GM21360 (cell line): ENCODE results near the gene MYOG.

Experiments used
- ATAC-seq: cut with Tn5 transposase; IDR thresholded peaks from one replicate; pipeline ENCODE4 v1.9.1; 2021; ENCODE audit warnings: mild to moderate bottlenecking, moderate library complexity; ENCODE audit not compliant: unreplicated experiment

MYOG gene

DNA sequence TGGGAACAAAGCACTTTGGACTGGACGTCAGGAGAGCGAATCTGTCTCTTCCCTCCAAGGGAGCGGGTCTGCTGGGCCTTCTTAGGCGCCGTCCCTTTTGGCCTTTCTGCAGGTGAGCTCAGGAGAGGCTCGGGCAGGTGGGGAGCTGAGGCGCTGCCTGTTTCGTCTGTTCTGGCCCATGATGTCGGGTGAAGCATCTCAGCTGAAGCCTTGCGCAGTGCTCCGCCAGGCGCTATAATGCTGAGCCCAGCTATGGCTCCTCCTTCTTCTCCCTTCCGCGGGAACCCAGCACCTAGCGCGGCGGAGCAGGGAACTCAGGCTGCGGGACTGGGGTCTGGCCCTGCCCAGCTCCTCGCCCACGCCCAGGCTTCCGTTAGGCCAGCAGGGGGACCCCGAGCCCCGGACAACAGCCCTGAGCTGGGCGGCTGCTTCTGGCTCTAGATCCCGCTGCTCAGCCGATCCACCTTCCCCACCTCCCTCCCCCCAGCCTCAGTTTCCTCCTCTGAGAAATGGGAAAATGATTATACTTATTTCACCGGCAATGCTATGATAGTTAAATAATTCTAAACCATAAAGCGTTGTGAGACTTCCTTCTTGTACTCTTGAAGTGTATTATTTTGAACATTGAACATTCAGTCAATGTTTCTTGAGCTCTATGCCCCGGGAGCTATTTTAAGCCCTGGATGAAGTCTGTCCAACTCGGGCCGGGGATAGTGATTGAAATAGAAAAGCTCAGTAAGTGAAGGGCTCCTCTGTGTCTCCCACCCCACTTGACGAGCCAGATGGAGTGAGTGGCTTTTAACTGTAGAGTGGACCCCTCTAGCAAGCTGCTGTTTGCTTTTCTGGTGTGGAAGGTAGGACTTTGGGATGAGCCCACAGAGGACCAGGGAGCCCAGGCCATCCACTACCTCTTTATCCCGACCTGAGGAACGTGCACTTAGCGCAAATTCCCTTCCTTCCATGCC, 32.1 kb upstream of the MYOG start:
- no peak for ATAC-seq

- ATAC-seq = no peak
Measured at GRCh38 chr1:203116091-203116820, 30.4 kb upstream of the MYOG start.

DNA sequence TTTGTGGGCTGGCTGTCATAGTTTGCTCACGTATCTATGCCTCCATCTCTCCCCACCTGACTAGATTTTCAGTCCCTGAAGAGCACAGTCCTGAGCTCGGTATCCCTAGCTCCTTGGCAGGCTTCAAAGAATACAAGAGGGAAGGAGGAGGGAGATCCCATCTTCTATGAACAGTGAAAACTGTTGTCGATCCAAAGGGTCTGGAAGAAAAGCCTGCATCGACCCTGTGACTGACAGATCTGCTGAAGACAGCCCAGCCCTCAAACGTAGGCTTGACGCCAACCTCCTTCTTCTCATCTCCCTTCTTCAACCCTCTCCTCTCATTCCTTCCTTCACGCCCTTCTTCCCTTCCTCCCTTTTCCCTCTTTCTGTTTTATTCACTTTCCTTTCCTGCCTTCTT, 28.4 kb upstream of the MYOG start:
- no peak for ATAC-seq

- ATAC-seq = no peak
Measured at GRCh38 chr1:203113308-203113707, 27.5 kb upstream of the MYOG start.

GRCh38 chr1:203112475-203112874, 26.7 kb upstream of the MYOG start:
- ATAC-seq = no peak

- no peak for ATAC-seq
Measured at GRCh38 chr1:203104789-203105390, 19.1 kb upstream of the MYOG start.

GRCh38 chr1:203103829-203104495, 18.1 kb upstream of the MYOG start:
- ATAC-seq = no peak

DNA sequence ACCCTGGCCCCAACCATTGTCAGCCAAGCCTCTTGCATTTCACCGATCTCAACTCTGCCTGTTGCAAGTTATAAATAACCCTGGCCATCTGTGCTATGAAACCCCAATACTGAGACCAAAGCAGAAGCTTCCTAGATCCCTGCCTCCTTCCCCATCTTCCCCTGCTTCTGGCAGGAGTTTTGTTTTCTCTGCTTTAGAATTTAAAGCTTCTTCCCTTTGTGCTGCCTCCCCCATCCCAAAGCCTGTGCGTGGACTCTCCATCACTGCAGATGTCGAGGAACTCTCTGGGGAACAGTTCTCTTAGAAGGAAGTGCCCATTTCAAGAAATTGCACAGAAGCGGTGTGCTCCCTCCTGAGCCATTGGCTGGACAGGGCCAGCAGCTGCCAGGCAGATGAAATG, 17.4 kb upstream of the MYOG start:
- ATAC-seq = no peak

- ATAC-seq = no peak
Measured at GRCh38 chr1:203101813-203102634, 16.2 kb upstream of the MYOG start.

DNA sequence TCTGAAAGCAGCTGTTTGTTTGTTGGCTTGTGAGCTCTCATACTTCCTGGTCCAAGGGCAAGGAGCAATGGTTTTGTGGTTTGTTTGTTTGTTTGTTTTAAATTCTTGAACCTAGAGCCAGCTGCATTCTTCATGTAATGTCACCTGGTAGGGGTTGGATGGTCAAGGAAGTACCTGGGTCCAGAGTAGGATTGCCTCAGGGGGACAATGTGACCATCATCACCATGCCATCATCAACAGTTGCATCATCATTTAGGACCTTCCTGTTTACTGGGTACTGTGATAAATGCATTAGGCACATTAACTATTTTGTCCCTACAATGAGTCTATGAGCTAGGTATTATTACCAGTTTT, 14.7 kb upstream of the MYOG start:
- no peak for ATAC-seq

GRCh38 chr1:203099805-203100515, 14.1 kb upstream of the MYOG start:
- no peak for ATAC-seq

GRCh38 chr1:203098914-203099520, 13.2 kb upstream of the MYOG start:
- no peak for ATAC-seq

- ATAC-seq = no peak
Measured at GRCh38 chr1:203098445-203098844, 12.6 kb upstream of the MYOG start.

GRCh38 chr1:203097001-203097400, 11.2 kb upstream of the MYOG start:
- no peak for ATAC-seq

- ATAC-seq = no peak
Measured at GRCh38 chr1:203096566-203096965, 10.8 kb upstream of the MYOG start.

GRCh38 chr1:203095061-203095690, 9.4 kb upstream of the MYOG start:
- ATAC-seq = no peak

- ATAC-seq = no peak
Measured at GRCh38 chr1:203093754-203094410, 8.1 kb upstream of the MYOG start.

- ATAC-seq = no peak
Measured at GRCh38 chr1:203091761-203092330, 6.0 kb upstream of the MYOG start.
